ENCODE results near the gene RASSF5.
"Not testable (repeated sequence)": the region's sequence is repeated elsewhere in the genome, so short reads cannot be mapped to it uniquely, and the experiment has no call there.

The RASSF5 gene

DNA sequence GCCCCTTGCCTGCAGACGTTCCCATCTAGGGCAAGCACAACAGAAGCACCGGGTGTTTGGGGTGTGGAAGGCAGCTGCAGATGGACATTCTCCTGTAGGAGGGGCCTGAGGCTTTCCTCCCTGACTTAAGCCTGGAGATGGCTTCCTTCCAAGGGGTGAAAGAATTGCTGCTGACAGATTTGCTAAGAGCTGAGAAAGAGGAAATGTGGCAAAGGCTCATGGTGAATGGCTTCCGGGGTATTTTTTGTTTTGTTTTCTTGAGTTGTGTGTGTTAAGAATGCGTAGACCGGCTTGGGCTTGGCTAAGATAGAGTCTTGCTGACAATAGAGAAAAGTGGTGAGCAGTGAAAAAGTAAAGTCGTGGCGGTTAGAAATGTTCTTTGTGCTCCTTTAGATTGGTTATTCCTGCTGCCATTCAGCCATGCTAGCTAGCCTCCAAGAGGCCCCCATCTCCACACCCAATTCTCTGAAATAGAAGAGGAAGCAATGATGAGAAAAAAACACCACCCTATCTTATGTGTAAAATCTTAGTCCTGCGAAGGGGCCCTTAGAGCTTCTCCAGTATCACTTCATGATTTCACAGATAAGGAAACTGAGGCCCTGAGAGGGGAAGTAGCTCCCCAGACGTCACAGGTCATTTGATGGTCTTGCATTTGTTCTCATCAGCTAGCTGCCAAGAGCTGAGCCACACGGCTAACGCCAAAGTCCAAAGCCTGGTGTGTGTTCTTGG, 68.0 kb downstream of the RASSF5 start:
- DNase-seq, result no peak

DNA sequence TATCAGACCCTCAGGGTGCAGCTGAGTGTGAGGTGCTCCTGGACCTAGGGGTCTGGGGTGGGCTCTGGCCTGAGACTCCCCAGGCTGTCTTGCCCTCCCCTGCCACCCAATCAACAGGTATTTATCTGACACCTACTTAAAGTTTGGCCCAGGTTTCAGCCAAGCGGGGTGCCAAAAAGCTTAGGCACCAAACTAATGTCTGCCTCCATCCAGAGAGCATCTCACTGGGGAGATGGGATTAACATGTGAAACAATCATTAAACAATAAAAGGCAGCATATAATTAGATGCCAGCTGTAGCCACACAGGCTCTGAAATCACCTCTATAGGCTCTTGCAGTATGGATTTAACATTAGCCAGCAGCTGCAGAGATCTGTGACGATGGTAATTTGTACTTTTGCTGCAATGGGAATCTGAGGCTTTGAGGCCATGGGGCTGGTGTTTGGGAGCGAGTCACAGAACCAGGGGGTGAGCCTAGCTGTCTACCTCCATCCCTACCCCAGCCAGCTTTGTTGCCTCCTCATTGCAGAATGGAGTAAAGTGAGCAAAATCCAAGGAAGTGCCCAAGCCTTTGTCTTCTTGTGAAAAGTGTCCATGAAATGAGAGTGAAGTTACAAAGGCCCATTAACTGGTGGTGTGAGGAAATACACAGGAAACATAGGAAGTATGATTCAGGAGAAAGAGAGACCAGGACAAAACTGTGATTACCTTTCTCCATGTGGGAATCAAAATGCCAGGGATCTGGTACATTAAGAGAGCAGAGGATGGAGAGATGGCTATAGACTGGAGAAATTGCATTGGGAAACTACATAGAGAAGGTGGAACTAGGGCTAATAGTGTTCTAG, 68.8 kb downstream of the RASSF5 start:
- no peak for DNase-seq

DNA sequence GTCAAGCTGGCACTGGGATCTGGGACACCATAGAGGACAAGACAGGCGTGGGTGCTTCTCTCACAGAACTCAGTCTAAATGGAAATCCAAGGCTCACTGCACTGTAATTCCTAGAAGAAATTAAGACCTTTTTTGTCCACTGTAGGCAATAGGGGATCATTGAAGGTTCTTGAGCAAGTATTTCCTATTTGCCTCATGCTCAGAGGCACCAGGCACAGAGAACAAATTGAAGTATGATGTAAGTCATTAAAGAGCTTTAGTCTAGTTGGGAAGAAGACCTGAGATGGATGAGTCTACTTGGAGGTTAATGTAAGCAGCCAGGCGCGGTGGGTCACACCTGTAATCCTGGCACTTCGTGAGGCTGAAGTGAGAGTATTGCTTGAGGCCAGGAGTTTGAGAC, 70.3 kb downstream of the RASSF5 start:
- DNase-seq, result no peak

GRCh38 chr1:206578068-206578977, 71.0 kb downstream of the RASSF5 start:
- DNase-seq, result no peak

- no peak for DNase-seq
Observed at GRCh38 chr1:206578978-206579374, 71.6 kb downstream of the RASSF5 start.

GRCh38 chr1:206579747-206580437, 72.6 kb downstream of the RASSF5 start:
- peak; percentile 77 to 78 for DNase-seq

DNA sequence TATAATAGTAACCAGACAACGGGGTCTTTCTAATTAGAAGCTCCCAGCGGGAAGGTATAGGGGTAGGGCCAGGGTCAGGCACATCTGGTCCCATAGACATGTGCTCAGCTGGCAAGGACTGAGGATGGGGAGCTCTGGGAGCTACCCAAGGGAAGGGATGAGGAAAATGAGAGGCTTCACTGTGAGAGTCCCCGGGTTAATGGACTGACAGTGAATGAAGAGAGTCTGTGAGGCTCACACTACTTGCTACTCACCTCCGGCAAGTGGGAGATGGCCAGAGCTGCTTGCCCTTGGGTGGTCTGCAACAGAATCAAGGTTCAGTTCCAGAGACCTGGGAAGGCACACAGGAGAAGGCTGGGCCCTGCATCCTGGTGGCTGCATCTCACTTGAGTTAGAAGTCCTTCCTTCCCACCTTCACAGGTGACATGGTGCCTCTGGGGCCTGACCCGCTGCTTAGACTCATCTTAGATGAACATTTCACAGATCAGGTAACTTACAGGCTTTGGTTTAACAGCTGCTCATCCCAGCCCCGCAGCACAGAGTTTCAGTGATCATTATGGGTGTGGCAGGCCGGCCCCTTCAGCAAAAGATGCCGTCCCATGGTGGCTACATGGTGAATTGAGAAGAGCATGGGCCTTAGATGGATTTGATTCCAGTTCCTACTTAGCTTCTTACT, 73.2 kb downstream of the RASSF5 start:
- no peak for DNase-seq

- not testable (repeated sequence) for DNase-seq
Observed at GRCh38 chr1:206581114-206581497, 73.8 kb downstream of the RASSF5 start.

- DNase-seq, result no peak
Observed at GRCh38 chr1:206581571-206581981, 74.2 kb downstream of the RASSF5 start.

- no peak for DNase-seq
Observed at GRCh38 chr1:206582537-206582936, 75.2 kb downstream of the RASSF5 start.

GRCh38 chr1:206582971-206583706, 75.8 kb downstream of the RASSF5 start:
- DNase-seq, result peak in 1 of 2 donors; percentile 57

GRCh38 chr1:206583707-206584648, 76.6 kb downstream of the RASSF5 start:
- DNase-seq, result peak; percentile 88 to 90

GRCh38 chr1:206584683-206585082, 77.4 kb downstream of the RASSF5 start:
- DNase-seq, result no peak

GRCh38 chr1:206586501-206587445, 79.4 kb downstream of the RASSF5 start:
- no peak for DNase-seq

GRCh38 chr1:206587904-206588303, 80.6 kb downstream of the RASSF5 start:
- no peak for DNase-seq

GRCh38 chr1:206588492-206588891, 81.2 kb downstream of the RASSF5 start:
- DNase-seq, result no peak

GRCh38 chr1:206589206-206589605, 81.9 kb downstream of the RASSF5 start:
- DNase-seq, result no peak

- peak in 1 of 2 donors; percentile 56 for DNase-seq
Observed at GRCh38 chr1:206590025-206590758, 82.9 kb downstream of the RASSF5 start.
